NCI-H2171 treated with DMSO at 0.1 percent for 48 hours (cell line): ENCODE data around the gene FANCD2.
"Not testable (repeated sequence)": the region's sequence is repeated elsewhere in the genome, so short reads cannot be mapped to it uniquely, and the experiment has no call there.

ENCODE experiments used
- DNase-seq: peaks from one replicate; lab custom pipeline; 2025; lab: John Stamatoyannopoulos, UW

Gene FANCD2

DNA sequence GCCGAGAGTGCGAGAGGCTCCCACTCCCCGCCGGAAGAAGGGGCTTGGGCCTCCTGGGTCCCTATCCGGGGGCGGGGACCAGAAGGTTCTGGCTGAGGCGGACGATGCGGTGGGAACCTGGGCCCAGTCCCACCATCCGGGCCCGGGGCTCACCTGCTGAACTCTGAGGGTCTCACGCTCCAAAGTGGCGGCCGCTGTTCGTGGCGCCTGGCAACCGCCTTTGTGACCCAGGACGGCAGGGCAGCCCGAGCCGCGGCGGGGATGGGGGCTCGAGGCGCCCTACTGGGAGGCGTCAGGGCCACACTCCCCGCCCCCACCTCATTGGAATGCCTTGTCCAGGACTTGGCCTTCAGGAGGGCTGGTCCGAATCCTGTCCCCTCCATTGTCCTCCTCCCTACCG, 81.9 kb downstream of the FANCD2 start, which contains the start of gene FANCD2OS:
TSS of gene FANCD2OS (minus strand) at position 165 of the 400 bp plus-strand sequence. CDS start 3,481 bp downstream, outside the sequence.
- no peak for DNase-seq

GRCh38 chr3:10115326-10116137, 89.3 kb downstream of the FANCD2 start, which contains the start of gene BRK1:
TSS of gene BRK1 (plus strand) at chr3:10115675. CDS start at chr3:10115702, 27 bp downstream.
- peak; percentile 92 for DNase-seq

GRCh38 chr3:10116138-10116460, 89.9 kb downstream of the FANCD2 start:
- no peak for DNase-seq

DNA sequence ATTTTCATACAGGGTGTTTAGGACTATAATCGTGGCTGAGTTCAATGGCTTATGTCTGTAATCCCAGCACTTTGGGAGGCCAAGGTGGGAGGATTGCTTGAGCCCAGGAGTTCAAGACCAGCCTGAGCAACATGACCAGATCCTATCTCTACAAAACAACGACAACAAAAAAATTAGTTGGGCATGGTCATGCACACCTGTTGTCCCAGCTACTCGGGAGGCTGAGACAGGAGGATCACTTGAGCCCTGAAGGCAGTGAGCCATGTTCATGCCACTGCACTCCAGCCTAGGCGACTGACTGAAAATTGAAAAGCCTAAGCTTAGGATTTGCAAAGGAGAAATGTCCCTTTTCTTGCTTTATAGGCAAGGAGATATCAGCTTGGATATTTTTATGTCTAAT, 90.7 kb downstream of the FANCD2 start:
- DNase-seq: no peak

GRCh38 chr3:10119376-10119775, 93.1 kb downstream of the FANCD2 start:
- DNase-seq: no peak

GRCh38 chr3:10121064-10121463, 94.8 kb downstream of the FANCD2 start:
- DNase-seq: no peak

DNA sequence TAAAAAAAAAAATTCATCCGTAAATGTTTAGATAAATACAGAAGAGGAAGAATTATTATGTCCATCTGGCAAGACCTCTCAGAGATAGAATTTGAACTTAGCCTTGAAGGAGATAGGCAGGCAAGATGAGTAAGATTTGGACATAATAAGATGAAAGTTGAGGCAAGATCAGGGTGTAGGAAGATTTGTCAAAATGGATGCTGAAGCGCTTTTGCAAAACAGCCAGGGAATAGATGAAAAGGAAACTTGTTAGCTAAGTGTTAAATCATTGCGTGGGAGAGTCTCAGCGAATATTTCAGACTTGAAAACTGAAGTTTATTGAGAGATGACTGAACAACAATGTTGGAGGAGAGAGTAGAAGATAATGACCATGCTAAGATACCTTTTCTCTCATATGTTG, 96.5 kb downstream of the FANCD2 start:
- no peak for DNase-seq

- DNase-seq: not testable (repeated sequence)
These were observed 109.6 kb downstream of the FANCD2 start for GRCh38 chr3:10135872-10136271.

- DNase-seq: no peak
These were observed 110.3 kb downstream of the FANCD2 start for GRCh38 chr3:10136426-10137005.

GRCh38 chr3:10137178-10137577, 110.9 kb downstream of the FANCD2 start:
- no peak for DNase-seq

DNA sequence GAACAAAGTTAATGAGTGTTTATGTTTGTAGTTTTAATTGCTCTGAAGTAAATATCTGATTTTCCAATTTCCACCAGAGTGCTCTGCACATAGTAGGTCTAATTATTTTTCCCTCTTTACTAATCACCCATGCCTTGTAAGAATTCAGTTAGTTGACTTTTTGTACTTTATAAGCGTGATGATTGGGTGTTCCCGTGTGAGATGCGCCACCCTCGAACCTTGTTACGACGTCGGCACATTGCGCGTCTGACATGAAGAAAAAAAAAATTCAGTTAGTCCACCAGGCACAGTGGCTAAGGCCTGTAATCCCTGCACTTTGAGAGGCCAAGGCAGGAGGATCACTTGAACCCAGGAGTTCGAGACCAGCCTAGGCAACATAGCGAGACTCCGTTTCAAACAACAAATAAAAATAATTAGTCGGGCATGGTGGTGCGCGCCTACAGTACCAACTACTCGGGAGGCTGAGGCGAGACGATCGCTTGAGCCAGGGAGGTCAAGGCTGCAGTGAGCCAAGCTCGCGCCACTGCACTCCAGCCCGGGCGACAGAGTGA, 114.8 kb downstream of the FANCD2 start:
- DNase-seq: no peak

DNA sequence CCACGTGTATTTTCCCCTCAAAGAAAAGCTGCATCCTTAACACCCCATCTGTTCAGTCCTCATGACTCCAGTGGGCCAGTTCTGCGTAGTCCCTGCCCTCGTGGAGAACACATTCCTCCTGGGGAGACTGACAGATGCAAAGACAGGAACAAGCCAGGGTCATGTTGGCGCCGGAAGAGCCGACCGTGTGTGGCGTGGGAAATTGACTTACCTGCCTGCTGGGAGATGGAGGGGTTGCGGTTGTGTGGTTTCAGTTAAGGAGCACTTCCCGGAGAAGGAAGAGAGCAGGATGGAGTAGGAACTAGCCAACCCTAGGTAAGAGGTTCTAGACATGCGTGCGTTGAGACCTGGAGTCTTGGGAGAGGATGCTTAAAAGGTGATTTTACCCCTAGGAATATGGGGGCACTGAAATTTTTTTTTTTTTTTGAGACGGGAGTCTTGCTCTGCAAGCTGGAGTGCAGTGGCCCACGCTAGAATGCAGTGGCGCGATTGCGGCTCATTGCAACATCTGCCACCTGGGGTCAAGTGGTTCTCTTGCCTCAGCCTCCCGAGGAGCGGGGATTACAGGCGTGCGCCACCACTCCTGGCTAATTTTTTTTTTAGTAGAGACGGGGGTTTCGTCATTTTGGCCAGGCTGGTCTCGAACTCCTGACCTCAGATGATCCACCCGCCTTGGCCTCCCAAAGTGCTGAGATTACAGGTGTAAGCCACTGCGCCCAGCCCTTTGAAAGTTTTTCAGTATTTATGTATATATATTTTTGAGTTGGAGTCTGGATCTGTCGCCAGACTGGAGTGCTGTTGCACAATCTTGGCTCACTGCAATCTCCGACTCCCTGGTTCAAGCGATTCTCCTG, 116.7 kb downstream of the FANCD2 start:
- peak; percentile 1 for DNase-seq

- DNase-seq: no peak
These were observed 119.4 kb downstream of the FANCD2 start for GRCh38 chr3:10145685-10146084.

GRCh38 chr3:10149226-10149625, 123.0 kb downstream of the FANCD2 start:
- DNase-seq: no peak

- DNase-seq: no peak
These were observed 124.8 kb downstream of the FANCD2 start for GRCh38 chr3:10150987-10151386.
